Breast epithelium (tissue), 4 donors: ENCODE data around the gene PRPH. TPM values are rescaled to one million over a fixed set of nuclear protein-coding genes. Genes with fewer than 3 reads are reported as not detected.

Source experiments
- DNase-seq, 2 donors: peaks; one replicate each; pipeline ENCODE4 v3.0.0-alpha.2; 2019; ENCODE audit warnings: low spot score in 2 of 2
- H3K27ac ChIP-seq, 2 donors: fragments of 200-600 bp; sonication (generic) in 1 of 2; one replicate each; pipeline ENCODE4 v1.5.1; 2016 to 2019; ENCODE audit warnings: mild to moderate bottlenecking in 1 of 2
- H3K27me3 ChIP-seq, 2 donors: fragments of 200-600 bp; sonication (generic) in 1 of 2; one replicate each; pipeline versions ENCODE4 v1.5.1 to v1.6.0; 2017 to 2019; ENCODE audit warnings: control low read depth in 1 of 2, mild to moderate bottlenecking in 1 of 2
- H3K36me3 ChIP-seq: fragments of 200-600 bp; one replicate; pipeline ENCODE4 v1.5.1; 2019
- H3K4me1 ChIP-seq, 2 donors: fragments of 200-600 bp; sonication (generic); one replicate each; pipeline ENCODE4 v1.5.1; 2016 to 2019; ENCODE audit warnings: control low read depth in 1 of 2
- H3K4me3 ChIP-seq, 3 donors: fragments of 200-600 bp; sonication (generic); 1 replicate in 2 of 3; 2 replicates in 1 of 3; pipeline ENCODE4 v1.5.1; 2016 to 2019; ENCODE audit warnings: mild to moderate bottlenecking in 3 of 3, moderate library complexity in 2 of 3
- H3K9me3 ChIP-seq, 2 donors: fragments of 200-600 bp; sonication (generic) in 1 of 2; one replicate each; pipeline ENCODE4 v1.5.1; 2016 to 2019; ENCODE audit warnings: control low read depth in 1 of 2
- POLR2A ChIP-seq: fragments of 450-650 bp; IDR thresholded peaks from one replicate; pipeline ENCODE4 v1.6.1; 2016; ENCODE audit warnings: antibody characterized with exemption, mild to moderate bottlenecking, moderate library complexity
- POLR2AphosphoS5 ChIP-seq, 3 donors: sonication (generic); formaldehyde crosslinking; IDR thresholded peaks; one replicate each; pipeline ENCODE4 v1.6.1; 2017; ENCODE audit warnings: antibody characterized with exemption in 3 of 3
- intact Hi-C: fragments of 100-400 bp; cut with DNase I; formaldehyde crosslinking; loops from one replicate; pipeline ENCODE4 v1.15.1; 2023; ENCODE audit warnings: low total_unique reads
- total RNA-seq, 3 donors: library from RNA; depleted of rRNA; stranded (reverse); fragments of >200 nt; gene quantifications; one replicate each; pipeline ENCODE4 v1.1.0, GENCODE V29; 2016
- TF ChIP-seq, protein P1 (sequence below), 3 donors: fragments of 450-650 bp; IDR thresholded peaks; one replicate each; pipeline ENCODE4 v1.5.1; 2016 to 2017; ENCODE audit warnings: antibody characterized with exemption in 3 of 3, mild to moderate bottlenecking in 3 of 3, moderate library complexity in 3 of 3

PRPH gene
- total RNA-seq, 3 donors from 2014 or later: 0.96 to 2.0 TPM; not detected in 1

DNA sequence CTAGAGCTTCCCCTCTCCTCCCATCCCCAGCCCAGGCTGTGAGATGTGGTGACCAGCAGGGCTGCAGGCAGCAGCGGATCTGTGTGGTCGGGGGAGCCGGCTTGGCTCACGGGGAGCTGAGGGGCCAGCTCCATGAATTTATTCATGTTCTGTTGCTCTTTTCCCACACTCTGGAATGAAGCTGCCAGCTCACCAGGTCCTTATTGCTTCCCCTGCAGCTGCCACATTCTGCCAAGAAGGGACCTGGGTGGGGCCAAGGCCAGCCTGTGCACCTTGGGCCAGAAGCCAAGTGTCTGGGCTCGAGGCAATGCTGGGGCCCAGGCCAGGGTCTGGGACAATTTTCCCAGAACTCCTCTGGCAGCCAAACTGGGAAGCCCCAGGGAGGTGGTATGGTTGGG is 44.5 kb downstream of the PRPH start:
- Histone ChIP-seq H3K9me3 (no peaks in the 10 kb centered on the region), H3K4me3 (no peak overlapping the region), H3K27ac (no peak overlapping the region), H3K27me3 (peaks cover 13 to 26% of the 10 kb centered on the region in 2 donors), H3K4me1 (no peaks in the 10 kb centered on the region), H3K36me3 (no peaks in the 10 kb centered on the region)
- TF ChIP-seq POLR2AphosphoS5 (IDR thresholded peaks at IDR 0.05) (no peak), POLR2A (no peak)
- TF ChIP-seq, protein P1, sequence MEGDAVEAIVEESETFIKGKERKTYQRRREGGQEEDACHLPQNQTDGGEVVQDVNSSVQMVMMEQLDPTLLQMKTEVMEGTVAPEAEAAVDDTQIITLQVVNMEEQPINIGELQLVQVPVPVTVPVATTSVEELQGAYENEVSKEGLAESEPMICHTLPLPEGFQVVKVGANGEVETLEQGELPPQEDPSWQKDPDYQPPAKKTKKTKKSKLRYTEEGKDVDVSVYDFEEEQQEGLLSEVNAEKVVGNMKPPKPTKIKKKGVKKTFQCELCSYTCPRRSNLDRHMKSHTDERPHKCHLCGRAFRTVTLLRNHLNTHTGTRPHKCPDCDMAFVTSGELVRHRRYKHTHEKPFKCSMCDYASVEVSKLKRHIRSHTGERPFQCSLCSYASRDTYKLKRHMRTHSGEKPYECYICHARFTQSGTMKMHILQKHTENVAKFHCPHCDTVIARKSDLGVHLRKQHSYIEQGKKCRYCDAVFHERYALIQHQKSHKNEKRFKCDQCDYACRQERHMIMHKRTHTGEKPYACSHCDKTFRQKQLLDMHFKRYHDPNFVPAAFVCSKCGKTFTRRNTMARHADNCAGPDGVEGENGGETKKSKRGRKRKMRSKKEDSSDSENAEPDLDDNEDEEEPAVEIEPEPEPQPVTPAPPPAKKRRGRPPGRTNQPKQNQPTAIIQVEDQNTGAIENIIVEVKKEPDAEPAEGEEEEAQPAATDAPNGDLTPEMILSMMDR (IDR thresholded peaks at IDR 0.05): no peak
- intact Hi-C loops: no loop called here
- no peak for DNase-seq

DNA sequence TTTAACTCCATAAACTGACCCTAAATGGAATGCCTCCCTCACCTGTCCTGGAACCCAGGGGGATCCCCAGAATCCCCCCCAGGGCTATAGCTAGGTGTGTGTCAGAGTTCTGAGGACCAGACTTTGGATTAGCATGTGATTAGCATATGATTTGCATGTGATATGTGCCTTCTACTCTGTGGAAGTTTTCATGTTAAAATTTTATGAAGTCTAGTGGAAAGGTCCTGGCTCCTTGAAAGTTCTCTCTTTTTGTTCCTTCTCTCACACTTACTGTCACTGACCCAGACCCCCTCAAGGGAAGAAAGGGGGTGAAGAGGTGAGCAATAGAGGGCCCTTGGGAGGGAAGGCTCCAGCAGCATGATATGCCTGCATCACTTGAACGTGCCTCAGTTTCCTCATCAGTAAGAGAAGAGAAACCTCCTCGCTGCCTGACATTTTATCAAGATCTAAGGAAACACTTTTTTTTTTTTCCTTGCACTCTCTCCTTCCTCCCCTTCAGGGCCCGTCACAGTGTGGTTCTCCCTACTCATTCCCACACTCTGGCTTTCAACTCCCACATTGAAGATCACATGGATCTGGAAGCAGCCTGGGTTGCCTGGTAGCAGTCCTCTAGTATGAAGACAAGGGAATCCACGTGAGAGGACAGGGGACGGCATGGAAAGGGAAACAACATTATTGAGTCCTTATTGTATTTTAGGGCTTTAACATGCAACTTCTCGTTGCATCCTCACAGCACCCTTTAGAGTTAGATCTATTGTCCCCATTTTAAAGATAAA is 45.3 kb downstream of the PRPH start:
- Histone ChIP-seq H3K27me3 (peaks cover 15 to 24% of the 10 kb centered on the region in 2 donors), H3K9me3 (no peaks in the 10 kb centered on the region), H3K4me3 (no peak overlapping the region), H3K4me1 (peaks cover 0 to 4% of the 10 kb centered on the region in 2 donors), H3K36me3 (no peaks in the 10 kb centered on the region), H3K27ac (no peak overlapping the region)
- intact Hi-C loops: loop anchor here (10.0 kb wide), 1 partner anchor 175 kb away; no protein-coding TSS in a partner anchor
- no peak for DNase-seq
- TF ChIP-seq POLR2AphosphoS5 (IDR thresholded peaks at IDR 0.05) (no peak), POLR2A (no peak)
- TF ChIP-seq, protein P1 (IDR thresholded peaks at IDR 0.05): no peak

DNA sequence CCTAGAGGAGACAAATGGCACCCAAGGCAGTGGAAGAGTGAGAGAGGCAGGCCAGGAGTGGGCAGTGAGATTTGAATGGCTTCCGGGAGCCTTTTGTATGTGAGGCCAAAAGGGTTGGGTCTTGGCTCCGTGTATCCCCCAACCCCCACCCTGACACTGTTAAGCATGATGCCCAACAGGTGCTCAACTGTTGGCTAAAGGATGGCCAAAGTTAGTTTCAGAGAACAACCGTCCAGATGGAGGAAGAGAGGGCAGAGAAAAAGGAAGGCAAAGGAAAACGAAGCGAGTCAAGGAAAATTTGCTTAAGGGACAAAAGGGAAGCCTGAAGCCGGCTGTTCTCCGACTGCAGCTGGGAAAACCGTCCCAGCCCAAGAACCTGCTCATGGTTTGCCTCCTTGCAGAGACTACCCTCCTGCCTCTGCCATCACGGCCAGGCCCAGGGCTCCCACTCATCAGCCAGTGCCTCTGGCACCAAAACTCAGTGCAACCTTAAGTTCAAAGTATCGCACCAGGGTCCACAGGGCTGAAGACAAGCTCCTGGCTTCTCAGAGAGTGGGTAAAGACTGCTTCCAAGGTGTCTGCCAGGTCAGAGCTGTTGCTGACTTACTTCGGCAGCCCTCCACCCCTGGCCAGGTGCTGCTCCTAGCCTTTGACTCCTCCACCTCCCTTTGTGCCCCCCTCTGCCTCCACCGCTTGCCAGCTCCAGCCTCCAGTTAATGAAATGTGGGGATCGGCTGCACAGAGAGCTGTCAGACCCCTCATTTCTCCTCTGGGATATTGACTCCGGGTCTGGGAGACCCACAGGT is 46.2 kb downstream of the PRPH start:
- Histone ChIP-seq H3K36me3 (no peaks in the 10 kb centered on the region), H3K27ac (no peak overlapping the region), H3K9me3 (no peaks in the 10 kb centered on the region), H3K4me3 (no peak overlapping the region), H3K4me1 (peaks cover 6 to 11% of the 10 kb centered on the region in 2 donors), H3K27me3 (peaks cover 12 to 24% of the 10 kb centered on the region in 2 donors)
- no peak for DNase-seq
- TF ChIP-seq POLR2AphosphoS5 (IDR thresholded peaks at IDR 0.05) (no peak), POLR2A (no peak)
- intact Hi-C loops: loop anchor here (10.0 kb wide), 1 partner anchor 174 kb away; no protein-coding TSS in a partner anchor

DNA sequence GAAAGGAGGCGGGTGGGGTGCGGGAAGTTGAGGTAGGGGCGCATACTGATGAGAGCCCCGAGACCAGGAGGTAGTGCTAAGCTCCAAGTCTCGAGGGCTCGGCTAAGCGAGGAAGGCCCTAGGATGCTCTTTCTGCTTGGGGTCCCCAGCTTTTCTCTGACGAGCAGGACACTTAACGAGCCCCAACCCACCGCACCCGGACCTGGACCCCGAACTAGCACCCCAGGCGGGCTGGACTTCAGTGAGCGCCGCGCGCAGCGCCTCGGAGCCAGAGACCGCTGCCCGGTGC is 46.8 kb downstream of the PRPH start:
- H3K4me3 ChIP-seq: peak overlapping the region; percentile 41 to 63 (median 42)
- no peak for TF ChIP-seq POLR2AphosphoS5 (IDR thresholded peaks at IDR 0.05)
- TF ChIP-seq, protein P1 (IDR thresholded peaks at IDR 0.05): no peak
- TF ChIP-seq POLR2A: no peak
- H3K27me3 ChIP-seq: peaks cover 11 to 24% of the 10 kb centered on the region in 2 donors
- intact Hi-C loops: loop anchor here (10.0 kb wide), 1 partner anchor 173 kb away; no protein-coding TSS in a partner anchor
- no peaks in the 10 kb centered on the region for H3K9me3 ChIP-seq
- peaks cover 9 to 16% of the 10 kb centered on the region in 2 donors for H3K4me1 ChIP-seq
- H3K36me3 ChIP-seq: no peaks in the 10 kb centered on the region
- DNase-seq: no peak
- H3K27ac ChIP-seq: no peak overlapping the region

DNA sequence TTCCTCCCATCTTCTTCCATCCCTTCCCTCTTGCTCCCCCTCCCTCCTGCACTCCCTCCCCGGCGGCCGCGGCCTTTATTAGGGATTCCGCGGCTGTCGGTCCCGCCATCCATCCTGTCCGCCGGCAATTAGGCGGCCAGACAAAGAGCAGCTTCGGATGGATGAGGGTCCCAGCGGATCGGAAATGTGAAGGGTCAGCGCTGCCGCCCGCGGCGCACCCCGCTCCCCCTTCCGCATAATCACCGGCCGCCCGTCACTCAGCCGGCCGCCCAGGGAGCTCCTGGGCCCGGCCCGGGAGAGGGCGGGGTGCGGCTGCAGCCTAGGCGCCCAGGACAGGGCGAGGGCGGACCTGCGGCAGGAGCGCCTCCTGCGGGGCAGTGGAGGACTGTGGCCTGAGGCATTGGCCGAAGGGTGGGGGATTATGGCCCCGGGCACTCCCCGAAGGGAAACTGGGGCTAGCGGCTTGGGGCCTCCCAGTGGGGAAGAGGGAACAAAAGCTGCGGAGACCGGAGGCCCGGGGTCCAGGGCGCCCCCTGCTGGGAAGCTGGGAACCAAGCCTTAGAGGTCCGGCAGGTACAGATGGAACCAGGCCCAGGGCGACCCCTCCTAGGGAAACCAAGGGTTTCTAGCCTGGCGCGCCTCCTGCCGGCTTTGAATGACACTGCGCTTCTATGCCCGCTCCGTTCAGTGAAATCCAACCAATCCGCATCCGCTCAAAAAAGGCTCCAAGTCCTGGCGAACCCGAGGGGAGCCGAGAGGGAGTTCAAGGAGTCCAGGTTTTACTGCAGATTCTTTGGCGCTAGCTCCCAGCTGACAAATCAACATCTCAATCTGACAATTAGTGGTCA is 47.3 kb downstream of the PRPH start:
- TF ChIP-seq POLR2A (no peak), POLR2AphosphoS5 (IDR thresholded peaks at IDR 0.05) (no peak)
- TF ChIP-seq, protein P1 (IDR thresholded peaks at IDR 0.05): peak; percentile 42 to 63 (median 59)
- DNase-seq: no peak
- Histone ChIP-seq H3K4me1 (peaks cover 15 to 20% of the 10 kb centered on the region in 2 donors), H3K27ac (no peak overlapping the region), H3K36me3 (no peaks in the 10 kb centered on the region), H3K9me3 (no peaks in the 10 kb centered on the region), H3K27me3 (peaks cover 13 to 27% of the 10 kb centered on the region in 2 donors), H3K4me3 (peak overlapping the region; percentile 41 to 63 (median 42))
- intact Hi-C loops: loop anchor here (10.0 kb wide), 1 partner anchor 173 kb away; no protein-coding TSS in a partner anchor
